NCI-H1417 treated with DMSO at 0.1 percent for 48 hours (cell line): ENCODE data around the gene VTCN1.

Experiments
- DNase-seq: peaks from one replicate; lab custom pipeline; 2025; lab: John Stamatoyannopoulos, UW

Gene VTCN1

GRCh38 chr1:117096951-117097408 is 113.7 kb downstream of the VTCN1 start:
- no peak for DNase-seq

DNA sequence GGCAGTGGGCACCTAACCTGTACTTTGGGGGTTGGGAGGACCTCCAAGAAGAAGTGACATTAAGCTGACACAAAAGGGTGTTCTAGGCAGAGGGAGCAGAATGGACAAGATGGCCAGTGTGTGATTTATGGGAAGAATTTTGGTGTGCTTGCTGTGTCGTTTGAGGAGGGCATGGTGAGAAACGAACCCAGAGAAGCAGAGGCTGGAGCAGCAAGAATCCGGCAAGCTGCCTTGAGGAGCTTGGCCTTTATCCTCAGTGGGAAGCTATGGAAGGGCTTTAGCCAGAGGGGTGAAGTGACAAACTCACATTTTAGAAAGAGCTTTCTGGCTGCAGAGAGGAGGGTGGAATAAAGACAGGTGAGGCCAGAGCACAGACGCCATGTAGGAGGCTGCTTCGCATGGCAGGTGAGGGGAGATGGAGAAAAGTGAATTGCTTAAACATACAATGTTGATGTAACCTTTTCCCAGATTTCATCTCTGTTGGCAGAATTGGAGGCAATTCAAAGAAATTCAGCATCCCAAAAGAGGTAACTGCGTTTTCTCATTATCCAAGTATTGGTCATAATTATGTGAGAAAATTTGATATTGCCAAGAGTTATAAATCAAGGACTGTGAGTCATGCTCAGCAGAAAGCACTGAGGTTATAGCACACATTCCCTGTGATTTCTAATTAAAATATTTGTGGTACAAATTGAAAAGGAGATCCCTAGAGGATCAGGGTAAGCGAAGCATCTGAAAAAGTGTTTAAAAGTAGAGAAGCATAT is 115.7 kb downstream of the VTCN1 start:
- DNase-seq, result no peak

GRCh38 chr1:117093870-117094621 is 116.7 kb downstream of the VTCN1 start:
- DNase-seq, result no peak
